ENCODE results near the gene RBM20. TPM values are rescaled to one million over a fixed set of nuclear protein-coding genes. Genes with fewer than 3 reads are reported as not detected.
"Not testable (repeated sequence)": the region's sequence is repeated elsewhere in the genome, so short reads cannot be mapped to it uniquely, and the experiment has no call there.

RBM20 gene
- total RNA-seq, 2 experiments from 2014 or later: not detected

DNA sequence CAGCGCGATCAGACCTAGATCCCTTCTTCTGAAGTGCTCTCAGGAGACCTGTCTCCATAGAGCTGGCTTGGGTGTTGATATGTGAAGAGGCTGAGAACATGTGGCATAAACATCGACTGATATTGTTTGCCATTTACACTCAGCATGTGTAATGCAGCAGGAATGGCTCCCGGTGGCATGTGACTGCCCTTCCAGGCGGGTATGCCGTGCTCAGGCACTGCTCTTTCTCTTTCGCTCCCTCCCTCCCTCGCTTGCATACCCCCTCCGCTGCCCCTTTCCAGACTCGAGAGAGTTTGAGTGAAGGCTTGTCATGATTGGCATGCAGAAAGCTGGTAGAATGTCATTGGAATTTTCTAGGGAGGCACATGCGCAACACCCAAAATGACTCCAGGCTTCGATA is 120.2 kb downstream of the RBM20 start:
- Mint-ChIP-seq H3K4me3 (no peak overlapping the region), H3K27me3 (no peaks in the 10 kb centered on the region), H3K27ac (no peak overlapping the region), H3K4me1 (peaks cover 5% of the 10 kb centered on the region), H3K36me3 (ENCODE audit: low read depth) (no peaks in the 10 kb centered on the region), H3K9me3 (no peaks in the 10 kb centered on the region)
- ChIA-PET POLR2A (no interaction called here), CTCF (no interaction called here)
- DNase-seq: no peak

DNA sequence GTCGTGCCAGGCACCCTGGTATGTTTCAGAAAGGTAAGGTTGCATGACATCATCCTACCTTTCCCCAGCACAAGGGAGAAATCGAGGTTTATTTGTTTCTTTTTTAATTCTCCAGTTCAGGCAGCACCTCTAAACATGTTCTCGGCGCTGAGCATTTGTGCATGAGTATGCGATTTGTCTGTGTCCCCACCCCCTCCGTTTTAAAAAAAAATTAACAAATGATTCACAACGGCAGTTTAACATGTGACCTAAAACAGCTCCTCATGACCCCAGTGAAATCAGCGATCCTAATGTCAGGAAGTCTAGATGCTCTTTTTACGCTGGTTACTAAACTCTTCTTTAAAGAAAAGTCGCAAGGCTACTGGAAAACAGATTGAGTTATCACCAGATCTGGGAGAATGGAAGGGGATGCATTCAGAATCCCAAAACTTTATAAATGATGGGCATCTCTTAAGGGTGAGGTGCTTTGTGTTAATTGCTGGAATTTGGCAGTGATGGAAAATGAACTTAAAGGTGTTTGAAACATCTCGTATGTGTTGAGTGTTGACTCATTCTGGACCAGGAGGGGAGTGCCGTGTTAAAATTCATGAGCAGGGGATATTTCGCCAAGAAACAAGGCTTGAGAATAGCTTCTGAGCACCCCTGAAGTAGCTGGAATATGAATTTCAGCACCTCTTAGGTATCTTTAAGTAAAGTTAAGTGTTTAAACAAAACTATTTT is 120.8 kb downstream of the RBM20 start:
- Mint-ChIP-seq H3K36me3 (ENCODE audit: low read depth) (no peaks in the 10 kb centered on the region), H3K27me3 (no peaks in the 10 kb centered on the region), H3K4me1 (peaks cover 5% of the 10 kb centered on the region), H3K27ac (no peak overlapping the region), H3K9me3 (no peaks in the 10 kb centered on the region), H3K4me3 (no peak overlapping the region)
- POLR2A ChIA-PET: no interaction called here
- CTCF ChIA-PET: interaction anchor here (1.0 to 1.5 kb wide), 3 partner anchors 8 to 11 kb away, joined by 4 to 8 read pairs (median 6); no protein-coding TSS in a partner anchor
- DNase-seq: no peak

DNA sequence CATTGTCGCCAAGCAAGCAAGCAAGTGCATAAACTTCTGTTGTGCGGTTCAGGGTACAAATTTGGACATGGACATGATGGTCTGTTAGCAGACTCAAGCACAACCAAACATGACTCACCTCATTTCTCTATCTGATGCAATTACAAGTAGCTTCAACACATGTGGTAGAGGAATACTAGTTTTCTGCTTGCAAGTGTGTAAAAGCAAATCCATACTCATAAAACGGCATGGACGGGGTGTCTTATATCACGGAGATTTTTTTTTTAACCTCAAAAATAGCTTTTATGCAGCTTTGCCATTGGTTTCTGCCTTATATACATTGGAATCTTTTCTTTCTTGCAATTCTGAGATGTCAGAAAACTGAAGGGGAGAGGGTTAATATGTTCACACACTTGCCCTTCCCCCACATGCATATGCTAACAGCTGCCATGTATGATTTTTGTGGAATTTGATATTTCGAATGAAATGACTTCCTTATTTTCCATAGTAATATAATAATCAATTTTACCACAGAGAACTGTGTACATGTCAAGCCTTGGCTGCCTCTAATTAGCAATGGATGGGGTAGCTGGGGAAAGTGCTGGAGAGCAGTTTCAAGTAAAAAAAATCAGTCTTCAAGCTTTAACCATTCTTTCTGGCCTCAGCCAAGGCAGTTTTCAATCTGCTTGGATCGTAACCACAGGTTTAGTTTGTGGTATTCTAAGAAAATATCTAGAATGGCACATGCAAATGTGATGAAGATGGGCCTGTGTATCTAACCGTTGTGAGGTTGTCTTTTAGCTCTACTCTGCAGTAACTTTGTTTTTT is 121.6 kb downstream of the RBM20 start:
- Mint-ChIP-seq H3K9me3 (no peaks in the 10 kb centered on the region), H3K36me3 (ENCODE audit: low read depth) (no peaks in the 10 kb centered on the region), H3K27ac (no peak overlapping the region), H3K4me3 (no peak overlapping the region), H3K4me1 (peaks cover 5% of the 10 kb centered on the region), H3K27me3 (no peaks in the 10 kb centered on the region)
- CTCF ChIA-PET: interaction anchor here (0.6 to 1.5 kb wide), 5 partner anchors 8 to 71 kb away, joined by 3 to 8 read pairs (median 4); no protein-coding TSS in a partner anchor
- POLR2A ChIA-PET: interaction anchor here (0.6 kb wide), 1 partner anchor 10 kb away, joined by 3 read pairs; no protein-coding TSS in a partner anchor
- no peak for DNase-seq

GRCh38 chr10:110767601-110768000 is 123.5 kb downstream of the RBM20 start:
- CTCF ChIA-PET; DNase-seq; H3K27ac Mint-ChIP-seq; H3K4me1 Mint-ChIP-seq; H3K27me3 Mint-ChIP-seq; POLR2A ChIA-PET; H3K36me3 Mint-ChIP-seq (ENCODE audit: low read depth); H3K9me3 Mint-ChIP-seq; H3K4me3 Mint-ChIP-seq: not testable (repeated sequence)

- POLR2A ChIA-PET: no interaction called here
- Mint-ChIP-seq H3K27me3 (no peaks in the 10 kb centered on the region), H3K4me1 (peaks cover 23% of the 10 kb centered on the region), H3K9me3 (no peaks in the 10 kb centered on the region), H3K4me3 (no peak overlapping the region), H3K36me3 (ENCODE audit: low read depth) (no peaks in the 10 kb centered on the region), H3K27ac (no peak overlapping the region)
- DNase-seq: no peak
- CTCF ChIA-PET: no interaction called here
Measured at GRCh38 chr10:110770243-110770642, 126.1 kb downstream of the RBM20 start.

DNA sequence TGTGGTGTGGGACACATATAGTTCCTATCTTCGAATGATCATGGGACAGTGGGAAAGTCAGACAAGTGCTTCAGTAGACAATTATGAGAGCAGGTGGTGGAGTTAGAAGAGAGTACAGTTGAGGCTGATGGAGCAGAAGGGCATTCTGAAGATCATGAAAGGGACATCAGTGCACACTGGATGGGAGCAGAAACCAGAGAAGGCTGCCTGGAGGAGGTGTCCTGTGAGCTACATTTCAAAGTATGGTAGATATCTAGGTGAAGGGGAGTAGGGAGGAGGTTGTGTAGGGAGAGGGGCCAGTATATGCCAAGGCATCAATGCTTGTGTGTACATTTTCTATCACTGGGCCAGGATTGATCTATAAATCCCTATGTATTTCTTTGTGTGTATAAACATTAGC is 127.3 kb downstream of the RBM20 start:
- Mint-ChIP-seq H3K9me3 (no peaks in the 10 kb centered on the region), H3K36me3 (ENCODE audit: low read depth) (no peaks in the 10 kb centered on the region), H3K27me3 (no peaks in the 10 kb centered on the region), H3K4me3 (no peak overlapping the region), H3K27ac (no peak overlapping the region), H3K4me1 (peaks cover 19% of the 10 kb centered on the region)
- CTCF ChIA-PET: interaction anchor here (1.3 kb wide), 1 partner anchor 26 kb away, joined by 3 read pairs; no protein-coding TSS in a partner anchor
- POLR2A ChIA-PET: no interaction called here
- DNase-seq: no peak

- ChIA-PET POLR2A (no interaction called here), CTCF (interaction anchor here (1.1 to 1.3 kb wide), 2 partner anchors 26 to 96 kb away, joined by 3 read pairs; no protein-coding TSS in a partner anchor)
- Mint-ChIP-seq H3K4me3 (no peak overlapping the region), H3K4me1 (peaks cover 21% of the 10 kb centered on the region), H3K36me3 (ENCODE audit: low read depth) (no peaks in the 10 kb centered on the region), H3K27ac (no peak overlapping the region), H3K27me3 (no peaks in the 10 kb centered on the region), H3K9me3 (no peaks in the 10 kb centered on the region)
- DNase-seq: no peak
Measured at GRCh38 chr10:110771991-110772390, 127.9 kb downstream of the RBM20 start.

- Mint-ChIP-seq H3K4me1 (peaks cover 23% of the 10 kb centered on the region), H3K36me3 (ENCODE audit: low read depth) (no peaks in the 10 kb centered on the region), H3K27ac (no peak overlapping the region), H3K27me3 (no peaks in the 10 kb centered on the region), H3K4me3 (no peak overlapping the region), H3K9me3 (no peaks in the 10 kb centered on the region)
- DNase-seq: no peak
- ChIA-PET CTCF (interaction anchor here (1.1 to 1.3 kb wide), 2 partner anchors 25 to 95 kb away, joined by 3 read pairs; no protein-coding TSS in a partner anchor), POLR2A (interaction anchor here (0.6 kb wide), 1 partner anchor 220 kb away, joined by 3 read pairs; no protein-coding TSS in a partner anchor)
Measured at GRCh38 chr10:110772454-110773025, 128.4 kb downstream of the RBM20 start.

DNA sequence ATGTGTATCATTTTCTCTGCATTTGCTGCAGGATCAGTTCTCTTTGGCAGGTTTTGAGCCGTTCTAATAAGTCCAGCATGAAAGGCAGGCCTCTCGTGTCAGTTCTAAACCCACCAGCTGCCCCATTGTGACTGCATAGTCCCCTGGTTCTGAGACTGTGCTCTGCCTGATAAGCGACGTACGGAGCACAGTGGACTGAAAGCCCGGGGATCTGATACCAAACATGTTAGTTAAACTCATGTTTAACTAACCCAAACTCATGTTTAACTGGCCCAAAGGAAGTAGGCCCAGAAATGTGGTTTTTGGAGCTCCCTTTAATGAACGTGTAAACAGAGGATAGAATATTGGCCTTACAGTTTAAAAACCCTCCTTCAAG is 129.5 kb downstream of the RBM20 start:
- no peaks in the 10 kb centered on the region for H3K27me3 Mint-ChIP-seq
- no peak for DNase-seq
- H3K27ac Mint-ChIP-seq: peak overlapping the region; percentile 1
- ChIA-PET POLR2A (interaction anchor here (0.5 to 1.0 kb wide), 2 partner anchors 84 to 175 kb away, joined by 3 read pairs; no protein-coding TSS in a partner anchor), CTCF (interaction anchor here (1.0 to 1.5 kb wide), 8 partner anchors 8 to 114 kb away, joined by 3 to 6 read pairs (median 3); no protein-coding TSS in a partner anchor)
- peaks cover 24% of the 10 kb centered on the region for H3K4me1 Mint-ChIP-seq
- no peaks in the 10 kb centered on the region for H3K36me3 Mint-ChIP-seq (ENCODE audit: low read depth)
- no peaks in the 10 kb centered on the region for H3K9me3 Mint-ChIP-seq
- no peak overlapping the region for H3K4me3 Mint-ChIP-seq

DNA sequence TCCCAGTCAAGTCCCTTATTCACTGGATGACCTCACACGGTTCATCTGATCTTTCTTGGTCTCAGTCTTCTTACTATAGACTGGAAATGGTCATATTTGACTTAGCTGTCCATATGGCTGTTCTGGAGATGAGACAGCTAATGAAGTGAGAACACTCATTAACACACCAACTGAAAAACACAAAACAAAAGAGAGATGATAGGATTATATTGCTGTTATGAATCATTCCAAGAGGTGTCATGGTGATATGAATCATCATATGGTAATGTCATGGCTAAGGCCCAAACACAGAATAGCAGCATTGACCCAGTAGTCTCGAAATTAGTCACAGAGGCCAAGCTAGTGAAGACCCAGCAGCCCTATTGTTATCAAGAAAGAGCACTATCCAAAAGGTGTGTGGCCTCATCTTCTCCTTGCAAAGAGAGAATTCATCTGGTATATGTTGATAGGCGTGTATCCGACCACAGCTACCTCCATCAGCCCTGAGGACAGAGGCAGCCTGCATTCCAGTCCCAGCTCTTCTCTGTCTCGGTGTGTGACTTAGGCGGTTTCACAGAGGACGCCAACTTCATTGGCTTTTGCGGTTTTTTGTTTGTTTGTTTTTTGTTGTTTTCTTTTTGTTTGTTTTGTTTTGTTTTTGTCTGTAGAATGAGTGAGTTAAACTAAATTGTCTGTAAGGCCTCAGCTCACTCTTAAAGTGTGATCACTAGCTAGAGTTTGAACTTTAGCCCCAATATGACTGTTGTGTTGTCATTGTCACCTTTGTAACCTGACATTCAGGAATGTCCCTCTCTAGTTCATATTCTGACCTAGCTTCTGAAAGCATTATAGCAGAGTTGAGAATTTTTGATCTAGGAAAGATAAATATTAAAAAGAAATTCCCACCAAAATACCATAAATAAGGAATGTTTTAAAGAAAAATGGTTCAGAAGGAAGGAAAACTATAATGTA is 130.2 kb downstream of the RBM20 start:
- peak; percentile 47 for DNase-seq
- POLR2A ChIA-PET: interaction anchor here (0.5 to 1.0 kb wide), 2 partner anchors 84 to 175 kb away, joined by 3 read pairs; no protein-coding TSS in a partner anchor
- H3K36me3 Mint-ChIP-seq (ENCODE audit: low read depth): no peaks in the 10 kb centered on the region
- peak overlapping the region; percentile 67 for H3K27ac Mint-ChIP-seq
- H3K4me1 Mint-ChIP-seq: peaks cover 25% of the 10 kb centered on the region
- no peaks in the 10 kb centered on the region for H3K9me3 Mint-ChIP-seq
- no peak overlapping the region for H3K4me3 Mint-ChIP-seq
- H3K27me3 Mint-ChIP-seq: no peaks in the 10 kb centered on the region
- CTCF ChIA-PET: interaction anchor here (0.8 to 1.5 kb wide), 11 partner anchors 9 to 174 kb away, joined by 3 to 6 read pairs (median 3); no protein-coding TSS in a partner anchor

DNA sequence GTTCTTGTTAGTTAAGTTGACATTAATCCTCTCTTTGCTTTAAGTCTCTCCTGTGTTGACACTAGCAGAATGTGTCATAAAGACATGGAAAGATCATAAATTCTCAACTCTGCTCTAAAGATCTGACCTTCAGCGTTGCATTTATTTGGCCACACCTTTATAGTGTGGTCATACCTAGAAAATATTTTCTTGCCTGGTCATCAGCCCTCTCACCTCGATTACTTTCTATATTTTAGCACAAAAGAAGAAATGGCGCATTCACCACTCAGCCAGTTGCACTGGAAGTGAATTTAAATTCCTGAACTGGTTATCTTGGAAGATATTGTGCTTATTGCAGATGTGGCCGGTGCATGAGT is 130.9 kb downstream of the RBM20 start:
- Mint-ChIP-seq H3K4me1 (peaks cover 29% of the 10 kb centered on the region), H3K9me3 (no peaks in the 10 kb centered on the region), H3K36me3 (ENCODE audit: low read depth) (no peaks in the 10 kb centered on the region), H3K4me3 (no peak overlapping the region), H3K27ac (peak overlapping the region; percentile 67), H3K27me3 (no peaks in the 10 kb centered on the region)
- CTCF ChIA-PET: interaction anchor here (0.8 to 1.5 kb wide), 5 partner anchors 28 to 175 kb away, joined by 3 to 5 read pairs (median 3); no protein-coding TSS in a partner anchor
- POLR2A ChIA-PET: no interaction called here
- DNase-seq: no peak

DNA sequence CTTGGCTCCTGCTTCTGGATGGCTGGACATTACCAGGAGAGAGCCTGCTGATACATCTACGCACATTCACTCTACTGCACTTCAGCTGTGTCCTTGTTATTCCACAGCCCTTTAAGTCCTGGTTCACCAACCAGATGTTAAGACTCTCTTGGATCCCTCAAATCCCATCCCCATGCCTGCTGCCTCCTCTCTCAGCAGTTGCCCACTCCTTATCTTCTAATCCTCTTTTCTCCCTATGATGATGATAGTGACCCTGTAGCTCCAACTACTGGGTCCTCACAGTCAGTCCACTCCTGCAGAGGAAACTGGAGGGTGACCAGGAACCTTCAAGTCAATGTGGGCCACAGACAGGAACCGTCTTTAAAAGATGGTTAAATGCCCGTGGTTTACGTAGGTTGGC is 131.3 kb downstream of the RBM20 start:
- H3K4me3 Mint-ChIP-seq: no peak overlapping the region
- H3K9me3 Mint-ChIP-seq: no peaks in the 10 kb centered on the region
- H3K27ac Mint-ChIP-seq: no peak overlapping the region
- peaks cover 29% of the 10 kb centered on the region for H3K4me1 Mint-ChIP-seq
- H3K36me3 Mint-ChIP-seq (ENCODE audit: low read depth): no peaks in the 10 kb centered on the region
- no peak for DNase-seq
- CTCF ChIA-PET: interaction anchor here (1.1 to 1.5 kb wide), 2 partner anchors 10 to 34 kb away, joined by 3 to 4 read pairs; no protein-coding TSS in a partner anchor
- POLR2A ChIA-PET: no interaction called here
- H3K27me3 Mint-ChIP-seq: no peaks in the 10 kb centered on the region
